ENCODE data around the gene ANKDD1B. TPM values are rescaled to one million over a fixed set of nuclear protein-coding genes. Genes with fewer than 3 reads are reported as not detected.

Gene ANKDD1B
- total RNA-seq, 1 donor from 2014 or later, result not detected

DNA sequence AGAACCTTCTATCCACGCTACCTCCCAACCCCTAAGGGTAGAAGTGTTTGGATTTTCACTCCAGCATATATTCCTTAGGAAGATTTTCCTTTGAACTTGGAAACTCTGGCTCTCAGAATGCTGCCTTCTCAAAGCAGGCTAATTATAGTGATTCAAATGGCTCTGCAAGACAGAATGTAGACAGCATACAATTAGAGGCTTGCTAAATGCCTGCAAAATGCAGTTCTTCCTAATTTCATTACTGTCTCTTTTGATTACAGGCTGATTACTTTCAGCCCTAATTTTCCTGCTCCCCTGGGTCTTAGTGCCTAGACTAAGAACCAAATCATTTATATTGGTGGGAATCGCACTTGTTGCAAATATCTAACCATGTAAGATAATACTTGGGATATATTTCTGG is 50.8 kb downstream of the ANKDD1B start:
- TF ChIP-seq, protein P1, sequence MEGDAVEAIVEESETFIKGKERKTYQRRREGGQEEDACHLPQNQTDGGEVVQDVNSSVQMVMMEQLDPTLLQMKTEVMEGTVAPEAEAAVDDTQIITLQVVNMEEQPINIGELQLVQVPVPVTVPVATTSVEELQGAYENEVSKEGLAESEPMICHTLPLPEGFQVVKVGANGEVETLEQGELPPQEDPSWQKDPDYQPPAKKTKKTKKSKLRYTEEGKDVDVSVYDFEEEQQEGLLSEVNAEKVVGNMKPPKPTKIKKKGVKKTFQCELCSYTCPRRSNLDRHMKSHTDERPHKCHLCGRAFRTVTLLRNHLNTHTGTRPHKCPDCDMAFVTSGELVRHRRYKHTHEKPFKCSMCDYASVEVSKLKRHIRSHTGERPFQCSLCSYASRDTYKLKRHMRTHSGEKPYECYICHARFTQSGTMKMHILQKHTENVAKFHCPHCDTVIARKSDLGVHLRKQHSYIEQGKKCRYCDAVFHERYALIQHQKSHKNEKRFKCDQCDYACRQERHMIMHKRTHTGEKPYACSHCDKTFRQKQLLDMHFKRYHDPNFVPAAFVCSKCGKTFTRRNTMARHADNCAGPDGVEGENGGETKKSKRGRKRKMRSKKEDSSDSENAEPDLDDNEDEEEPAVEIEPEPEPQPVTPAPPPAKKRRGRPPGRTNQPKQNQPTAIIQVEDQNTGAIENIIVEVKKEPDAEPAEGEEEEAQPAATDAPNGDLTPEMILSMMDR (IDR thresholded peaks at IDR 0.05), result no peak
- DNase-seq (ENCODE audit: low spot score in 2 of 2), result no peak
- no peak overlapping the region for H3K27ac ChIP-seq
- H3K27me3 ChIP-seq, result no peaks in the 10 kb centered on the region
- intact Hi-C loops (cut with DNase I), result no loop called here
- no peaks in the 10 kb centered on the region for H3K36me3 ChIP-seq
- no peaks in the 10 kb centered on the region for H3K9me3 ChIP-seq
- no peak overlapping the region for H3K4me3 ChIP-seq
- H3K4me1 ChIP-seq, result no peaks in the 10 kb centered on the region

DNA sequence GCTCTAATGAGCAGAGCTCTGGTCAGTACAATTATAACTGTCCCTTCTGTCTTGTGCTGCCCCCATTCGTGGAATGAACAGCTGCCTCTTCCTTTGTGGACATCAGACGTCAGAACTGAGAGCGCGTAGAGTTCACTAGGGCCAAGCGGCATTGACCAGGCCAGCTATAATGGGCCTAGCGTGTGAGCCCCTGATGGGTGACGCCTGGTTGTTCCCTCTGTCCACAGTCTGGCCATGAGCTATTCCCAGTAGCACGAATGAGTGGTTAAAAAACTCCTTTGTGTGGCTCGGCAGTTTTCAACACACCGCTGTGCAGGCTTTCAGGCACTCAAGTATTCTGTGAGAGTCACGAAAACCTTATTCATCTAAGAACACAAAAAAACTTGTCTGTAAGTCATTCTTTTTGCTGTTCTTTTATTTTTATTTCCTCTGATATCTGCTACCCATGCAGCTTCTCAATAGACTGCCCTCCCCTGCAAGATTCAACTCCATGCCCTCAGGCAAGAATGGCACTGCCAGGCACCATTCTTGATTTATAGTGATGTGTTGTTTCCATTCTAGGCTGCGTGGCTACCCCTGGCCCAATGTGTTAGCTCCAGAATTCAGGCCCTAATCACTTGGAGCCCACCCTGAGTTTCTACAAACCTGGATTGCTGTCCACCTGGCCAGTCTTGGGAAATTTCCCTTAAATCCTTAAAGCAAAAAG is 52.5 kb downstream of the ANKDD1B start:
- H3K4me1 ChIP-seq, result no peaks in the 10 kb centered on the region
- TF ChIP-seq, protein P1 (IDR thresholded peaks at IDR 0.05), result no peak
- no peaks in the 10 kb centered on the region for H3K36me3 ChIP-seq
- no peak overlapping the region for H3K4me3 ChIP-seq
- no peaks in the 10 kb centered on the region for H3K9me3 ChIP-seq
- intact Hi-C loops (cut with DNase I), result no loop called here
- no peak overlapping the region for H3K27ac ChIP-seq
- no peaks in the 10 kb centered on the region for H3K27me3 ChIP-seq
- no peak for DNase-seq (ENCODE audit: low spot score in 2 of 2)

DNA sequence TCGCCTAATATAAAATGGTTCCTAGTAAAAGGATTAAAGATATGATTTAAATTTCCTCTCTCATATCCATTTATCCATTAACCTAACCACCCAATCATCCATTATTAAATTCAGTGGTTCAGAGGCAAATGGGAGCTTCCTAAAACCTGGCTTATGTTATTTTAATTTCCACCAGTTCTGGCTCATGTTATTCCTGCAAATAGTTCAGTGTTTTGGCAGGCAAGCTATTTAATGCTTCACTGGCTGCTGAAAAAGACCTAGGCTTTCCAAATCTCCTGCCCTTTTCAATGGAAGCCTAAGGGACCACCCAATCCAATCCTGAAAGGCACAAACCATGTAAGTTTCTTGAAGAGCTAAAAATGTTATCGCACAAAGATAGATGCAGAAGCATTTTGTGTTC is 53.7 kb downstream of the ANKDD1B start:
- Histone ChIP-seq H3K9me3 (no peaks in the 10 kb centered on the region), H3K4me3 (no peak overlapping the region), H3K36me3 (no peaks in the 10 kb centered on the region), H3K27me3 (no peaks in the 10 kb centered on the region), H3K4me1 (no peaks in the 10 kb centered on the region), H3K27ac (no peak overlapping the region)
- no peak for DNase-seq (ENCODE audit: low spot score in 2 of 2)
- TF ChIP-seq, protein P1 (IDR thresholded peaks at IDR 0.05), result no peak
- intact Hi-C loops (cut with DNase I), result no loop called here

DNA sequence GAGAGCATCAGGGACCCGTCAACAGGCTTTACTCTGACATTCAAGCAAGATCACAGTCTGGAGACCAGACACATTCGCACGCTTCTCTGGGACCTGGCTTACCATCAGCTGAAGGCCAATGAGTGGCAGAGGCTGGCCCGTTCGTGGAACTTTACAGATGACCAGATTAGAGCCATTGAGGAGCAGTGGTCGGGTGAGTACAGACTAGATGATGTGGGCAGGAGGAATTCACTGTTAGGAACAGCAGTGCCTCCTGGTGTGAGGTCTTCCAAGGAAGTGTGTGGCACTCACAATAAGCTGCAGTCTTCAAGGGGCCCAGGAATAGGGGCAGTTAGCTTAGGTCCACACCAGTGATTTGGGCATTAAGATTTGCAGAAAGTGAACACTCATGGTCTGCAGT is 55.5 kb downstream of the ANKDD1B start:
- Histone ChIP-seq H3K4me1 (no peaks in the 10 kb centered on the region), H3K36me3 (no peaks in the 10 kb centered on the region), H3K9me3 (no peaks in the 10 kb centered on the region), H3K27me3 (no peaks in the 10 kb centered on the region), H3K4me3 (no peak overlapping the region), H3K27ac (no peak overlapping the region)
- intact Hi-C loops (cut with DNase I), result no loop called here
- DNase-seq (ENCODE audit: low spot score in 2 of 2), result no peak
- TF ChIP-seq, protein P1 (IDR thresholded peaks at IDR 0.05), result no peak

DNA sequence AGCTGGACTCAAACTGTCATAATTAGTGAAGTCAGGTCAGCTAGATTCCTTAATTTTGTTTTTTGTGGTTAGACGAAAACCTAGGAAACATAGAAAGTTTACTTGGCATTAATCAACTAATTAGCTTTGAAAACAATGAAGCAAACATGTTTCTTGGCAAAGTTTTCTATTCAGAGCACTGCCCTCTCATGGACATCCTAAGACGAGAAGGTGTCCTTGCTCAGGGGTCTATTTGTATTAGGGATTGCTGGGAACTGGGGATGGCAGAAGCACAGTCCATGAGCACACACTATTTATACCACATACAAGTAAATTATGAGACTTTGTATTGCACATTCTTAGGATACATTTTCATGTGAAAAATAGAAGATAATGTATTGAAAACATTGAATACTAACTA is 56.3 kb downstream of the ANKDD1B start:
- intact Hi-C loops (cut with DNase I), result no loop called here
- H3K27ac ChIP-seq, result no peak overlapping the region
- no peak overlapping the region for H3K4me3 ChIP-seq
- DNase-seq (ENCODE audit: low spot score in 2 of 2), result no peak
- TF ChIP-seq, protein P1 (IDR thresholded peaks at IDR 0.05), result no peak
- H3K36me3 ChIP-seq, result no peaks in the 10 kb centered on the region
- H3K4me1 ChIP-seq, result no peaks in the 10 kb centered on the region
- no peaks in the 10 kb centered on the region for H3K27me3 ChIP-seq
- H3K9me3 ChIP-seq, result no peaks in the 10 kb centered on the region

DNA sequence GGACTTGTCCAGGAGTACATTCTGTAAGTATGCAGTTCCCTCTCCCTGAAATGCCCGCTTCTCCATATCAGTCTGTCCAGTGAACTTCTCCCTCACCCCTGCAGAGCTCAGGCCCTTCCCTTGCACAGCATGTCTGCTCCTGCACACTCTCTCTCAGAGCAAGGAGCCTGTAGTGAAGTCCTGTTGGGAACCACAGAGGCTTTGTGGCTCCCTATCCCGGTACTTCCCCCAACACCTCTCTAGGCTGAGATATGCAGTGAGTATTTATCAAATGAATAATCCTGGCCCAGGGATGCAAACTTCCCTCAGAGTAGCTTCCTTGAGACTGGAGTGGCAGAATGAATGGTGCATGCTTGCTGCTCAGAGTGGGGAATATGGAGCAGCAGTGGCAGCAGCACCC is 57.2 kb downstream of the ANKDD1B start:
- Histone ChIP-seq H3K27ac (no peak overlapping the region), H3K4me3 (no peak overlapping the region), H3K36me3 (peaks cover 0 to 6% of the 10 kb centered on the region in 2 donors), H3K4me1 (no peaks in the 10 kb centered on the region), H3K9me3 (no peaks in the 10 kb centered on the region), H3K27me3 (no peaks in the 10 kb centered on the region)
- DNase-seq (ENCODE audit: low spot score in 2 of 2), result no peak
- TF ChIP-seq, protein P1 (IDR thresholded peaks at IDR 0.05), result no peak
- intact Hi-C loops (cut with DNase I), result no loop called here
